CD4-positive, alpha-beta T cell (primary cell): ENCODE measurements around the gene RBM19. TPM values are rescaled to one million over a fixed set of nuclear protein-coding genes. Genes with fewer than 3 reads are reported as not detected.

Source experiments
- ATAC-seq: fragments of 200-7000 bp; cut with Tn5 transposase; one replicate; pipeline ENCODE4 v1.10.0; 2022; ENCODE audit warnings: mild to moderate bottlenecking; ENCODE audit not compliant: poor library complexity
- CTCF ChIA-PET: fragments of 350-600 bp; sonication (Branson Sonifier 250); formaldehyde crosslinking; loops from one replicate; lab custom pipeline; 2021; ENCODE audit warnings: antibody characterized with exemption, inconsistent platforms; lab: Charles Lee
- POLR2A ChIA-PET: fragments of 350-600 bp; sonication (Branson Sonifier 250); formaldehyde crosslinking; loops from one replicate; lab custom pipeline; 2021; ENCODE audit warnings: antibody characterized with exemption, inconsistent platforms; lab: Charles Lee
- DNase-seq, 14 experiments: peaks; one replicate each; pipeline ENCODE4 v3.0.0-alpha.2; 2013 to 2020; ENCODE audit warnings: mixed read lengths in 2 of 14
- H3K27ac ChIP-seq, 2 donors: one replicate each; pipeline versions ENCODE4 v1.5.1 to v1.7.0; 2013; ENCODE audit warnings: low read length in 2 of 2, low read depth in 1 of 2, mild to moderate bottlenecking in 1 of 2
- H3K27me3 ChIP-seq, 2 experiments: 1 replicate in 1 of 2; 2 replicates in 1 of 2; pipeline versions ENCODE4 v1.6.1 to v1.7.0; 2013; ENCODE audit warnings: low read length in 2 of 2, control low read depth in 1 of 2, mild to moderate bottlenecking in 1 of 2, moderate library complexity in 1 of 2; ENCODE audit not compliant: insufficient read depth in 2 of 2, control insufficient read depth in 1 of 2
- H3K36me3 ChIP-seq: one replicate; pipeline ENCODE4 v1.6.1; 2013; ENCODE audit warnings: low read length, control low read depth; ENCODE audit not compliant: insufficient read depth
- H3K4me1 ChIP-seq: one replicate; pipeline ENCODE4 v1.6.1; 2013; ENCODE audit warnings: low read length, control low read depth; ENCODE audit not compliant: insufficient read depth
- H3K4me3 ChIP-seq: one replicate; pipeline ENCODE4 v1.5.1; 2013; ENCODE audit warnings: mild to moderate bottlenecking, low read length, moderate library complexity
- H3K9me3 ChIP-seq, 2 experiments: 1 replicate in 1 of 2; 2 replicates in 1 of 2; pipeline versions ENCODE4 v1.6.1 to v1.7.0; 2013; ENCODE audit warnings: low read length in 2 of 2, mild to moderate bottlenecking in 2 of 2, control low read depth in 1 of 2, moderate library complexity in 1 of 2; ENCODE audit not compliant: control insufficient read depth in 1 of 2, insufficient read depth in 1 of 2
- H3K27ac Mint-ChIP-seq: one replicate; pipeline ENCODE4 v1.8.0; 2020; ENCODE audit warnings: mixed read lengths
- H3K27me3 Mint-ChIP-seq: one replicate; pipeline ENCODE4 v1.8.0; 2021; ENCODE audit warnings: mixed read lengths
- H3K36me3 Mint-ChIP-seq: one replicate; pipeline ENCODE4 v1.8.0; 2021; ENCODE audit warnings: low read depth, mixed read lengths
- H3K4me1 Mint-ChIP-seq: one replicate; pipeline ENCODE4 v1.8.0; 2021; ENCODE audit warnings: low read depth, mixed read lengths
- H3K4me3 Mint-ChIP-seq: one replicate; pipeline ENCODE4 v1.8.0; 2020; ENCODE audit warnings: mild to moderate bottlenecking, mixed read lengths
- H3K9me3 Mint-ChIP-seq: one replicate; pipeline ENCODE4 v1.8.0; 2020; ENCODE audit warnings: mixed read lengths
- intact Hi-C, 2 experiments: fragments of 100-400 bp; cut with DNase I in 1 of 2; cut with micrococcal nuclease in 1 of 2; formaldehyde crosslinking; loops; one replicate each; pipeline versions ENCODE4 v1.15.1 to v1.9.0; 2023 to 2025; cut with DNase I, micrococcal nuclease
- total RNA-seq, 174 experiments: library from RNA in 2 of 174; stranded (reverse) in 2 of 174; gene quantifications; one replicate each; pipeline ENCODE4 v1.2.3 and lab custom pipeline; 2021 to 2026
- TF ChIP-seq, protein P1 (sequence below): fragments of 200-600 bp; IDR thresholded peaks from one replicate; pipeline ENCODE4 v1.8.0; 2022; ENCODE audit warnings: antibody characterized with exemption, mild to moderate bottlenecking

RBM19 gene
- total RNA-seq, 2 experiments from 2014 or later = 57.1 to 58.5 TPM

DNA sequence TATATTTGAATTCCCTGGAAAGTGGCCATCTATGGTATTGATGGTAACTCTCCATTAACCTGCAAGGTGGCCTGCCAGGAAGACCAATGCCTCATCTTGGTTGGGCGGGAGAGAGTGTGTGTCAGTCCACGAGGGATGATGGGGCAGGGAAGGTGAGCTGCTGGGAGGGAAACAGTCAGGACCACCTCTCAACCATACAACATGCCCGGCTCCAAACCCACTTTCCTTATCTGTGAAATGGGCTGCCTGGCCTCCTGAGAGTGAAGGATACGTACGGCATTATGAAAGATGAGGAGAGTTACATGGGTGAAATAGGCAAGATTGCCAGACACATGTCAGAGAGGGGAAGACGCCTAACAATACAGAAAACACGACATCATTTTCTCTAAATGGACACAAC is 70.9 kb downstream of the RBM19 start:
- H3K27ac Mint-ChIP-seq = no peak overlapping the region
- CTCF ChIA-PET = no interaction called here
- Histone ChIP-seq H3K4me3 (no peak overlapping the region), H3K27ac (no peak overlapping the region), H3K27me3 (no peaks in the 10 kb centered on the region), H3K4me1 (no peaks in the 10 kb centered on the region), H3K9me3 (no peaks in the 10 kb centered on the region), H3K36me3 (peaks cover 21% of the 10 kb centered on the region)
- peaks cover 76% of the 10 kb centered on the region for H3K36me3 Mint-ChIP-seq
- H3K4me1 Mint-ChIP-seq = no peaks in the 10 kb centered on the region
- intact Hi-C loops = no loop called here
- no peaks in the 10 kb centered on the region for H3K27me3 Mint-ChIP-seq
- POLR2A ChIA-PET = no interaction called here
- DNase-seq (no peak), ATAC-seq (no peak)
- TF ChIP-seq, protein P1, sequence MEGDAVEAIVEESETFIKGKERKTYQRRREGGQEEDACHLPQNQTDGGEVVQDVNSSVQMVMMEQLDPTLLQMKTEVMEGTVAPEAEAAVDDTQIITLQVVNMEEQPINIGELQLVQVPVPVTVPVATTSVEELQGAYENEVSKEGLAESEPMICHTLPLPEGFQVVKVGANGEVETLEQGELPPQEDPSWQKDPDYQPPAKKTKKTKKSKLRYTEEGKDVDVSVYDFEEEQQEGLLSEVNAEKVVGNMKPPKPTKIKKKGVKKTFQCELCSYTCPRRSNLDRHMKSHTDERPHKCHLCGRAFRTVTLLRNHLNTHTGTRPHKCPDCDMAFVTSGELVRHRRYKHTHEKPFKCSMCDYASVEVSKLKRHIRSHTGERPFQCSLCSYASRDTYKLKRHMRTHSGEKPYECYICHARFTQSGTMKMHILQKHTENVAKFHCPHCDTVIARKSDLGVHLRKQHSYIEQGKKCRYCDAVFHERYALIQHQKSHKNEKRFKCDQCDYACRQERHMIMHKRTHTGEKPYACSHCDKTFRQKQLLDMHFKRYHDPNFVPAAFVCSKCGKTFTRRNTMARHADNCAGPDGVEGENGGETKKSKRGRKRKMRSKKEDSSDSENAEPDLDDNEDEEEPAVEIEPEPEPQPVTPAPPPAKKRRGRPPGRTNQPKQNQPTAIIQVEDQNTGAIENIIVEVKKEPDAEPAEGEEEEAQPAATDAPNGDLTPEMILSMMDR = no peak
- H3K9me3 Mint-ChIP-seq = no peaks in the 10 kb centered on the region
- no peak overlapping the region for H3K4me3 Mint-ChIP-seq

DNA sequence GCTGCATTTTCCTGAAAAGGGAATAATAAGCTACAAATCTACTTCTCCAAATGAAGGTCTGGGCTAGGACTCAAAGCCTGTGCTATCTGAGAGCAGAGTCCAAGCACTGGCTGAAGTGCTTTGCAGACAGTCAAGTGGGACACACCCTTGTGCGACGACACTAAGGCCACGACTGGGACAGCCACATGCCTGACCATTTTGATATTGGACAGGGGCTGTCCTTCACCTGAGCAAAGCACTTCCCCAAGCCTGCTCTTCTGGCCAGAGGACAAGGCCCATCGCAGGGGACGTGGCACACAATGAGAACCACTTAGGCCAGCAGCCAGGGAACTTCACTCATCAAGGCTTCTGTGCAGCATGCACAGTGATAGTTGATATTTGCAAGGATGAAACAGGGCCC is 71.4 kb downstream of the RBM19 start:
- Mint-ChIP-seq H3K27ac (no peak overlapping the region), H3K9me3 (no peaks in the 10 kb centered on the region), H3K4me1 (no peaks in the 10 kb centered on the region), H3K27me3 (no peaks in the 10 kb centered on the region), H3K4me3 (no peak overlapping the region), H3K36me3 (peaks cover 76% of the 10 kb centered on the region)
- Histone ChIP-seq H3K36me3 (peaks cover 18% of the 10 kb centered on the region), H3K4me1 (no peaks in the 10 kb centered on the region), H3K27me3 (no peaks in the 10 kb centered on the region), H3K27ac (no peak overlapping the region), H3K4me3 (no peak overlapping the region), H3K9me3 (no peaks in the 10 kb centered on the region)
- ChIA-PET CTCF (no interaction called here), POLR2A (no interaction called here)
- DNase-seq (no peak), ATAC-seq (no peak)
- intact Hi-C loops = no loop called here
- TF ChIP-seq, protein P1 = no peak

DNA sequence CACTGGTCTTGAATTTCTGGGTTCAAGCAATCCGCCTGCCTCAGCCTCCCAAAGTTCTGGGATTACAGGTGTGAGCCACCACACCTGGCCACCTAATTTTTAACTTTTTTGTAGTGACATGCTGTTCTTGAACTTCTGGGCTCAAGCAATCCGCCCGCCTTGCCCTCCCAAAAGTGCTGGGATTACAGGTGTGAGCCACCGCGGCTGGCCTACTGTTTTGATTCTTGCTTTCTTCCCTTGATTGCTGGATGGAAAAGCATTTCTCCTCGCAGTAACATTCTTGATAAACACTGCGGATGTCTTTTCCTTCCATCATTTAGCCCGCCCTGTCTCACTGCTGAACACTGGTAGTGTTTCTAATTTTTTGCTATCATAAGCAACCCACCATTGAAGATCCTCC is 72.9 kb downstream of the RBM19 start:
- Mint-ChIP-seq H3K4me3 (no peak overlapping the region), H3K27ac (no peak overlapping the region), H3K9me3 (no peaks in the 10 kb centered on the region), H3K36me3 (peaks cover 73% of the 10 kb centered on the region), H3K4me1 (no peaks in the 10 kb centered on the region), H3K27me3 (no peaks in the 10 kb centered on the region)
- Histone ChIP-seq H3K9me3 (no peaks in the 10 kb centered on the region), H3K4me3 (no peak overlapping the region), H3K27me3 (no peaks in the 10 kb centered on the region), H3K27ac (no peak overlapping the region), H3K36me3 (peaks cover 22% of the 10 kb centered on the region), H3K4me1 (no peaks in the 10 kb centered on the region)
- ATAC-seq = no peak
- TF ChIP-seq, protein P1 = no peak
- ChIA-PET CTCF (no interaction called here), POLR2A (no interaction called here)
- DNase-seq = no peak
- intact Hi-C loops = no loop called here
